Measurements from ENCODE around the gene POU3F4.

The POU3F4 gene

GRCh38 chrX:83508006-83508405 lies at the start of gene POU3F4:
Gene POU3F4 (plus strand): TSS chrX:83508290. CDS start chrX:83508325, 35 bp downstream.
- no peak within 1 kb of the TSS for H3K27ac ChIP-seq
- TF ChIP-seq, protein P1, sequence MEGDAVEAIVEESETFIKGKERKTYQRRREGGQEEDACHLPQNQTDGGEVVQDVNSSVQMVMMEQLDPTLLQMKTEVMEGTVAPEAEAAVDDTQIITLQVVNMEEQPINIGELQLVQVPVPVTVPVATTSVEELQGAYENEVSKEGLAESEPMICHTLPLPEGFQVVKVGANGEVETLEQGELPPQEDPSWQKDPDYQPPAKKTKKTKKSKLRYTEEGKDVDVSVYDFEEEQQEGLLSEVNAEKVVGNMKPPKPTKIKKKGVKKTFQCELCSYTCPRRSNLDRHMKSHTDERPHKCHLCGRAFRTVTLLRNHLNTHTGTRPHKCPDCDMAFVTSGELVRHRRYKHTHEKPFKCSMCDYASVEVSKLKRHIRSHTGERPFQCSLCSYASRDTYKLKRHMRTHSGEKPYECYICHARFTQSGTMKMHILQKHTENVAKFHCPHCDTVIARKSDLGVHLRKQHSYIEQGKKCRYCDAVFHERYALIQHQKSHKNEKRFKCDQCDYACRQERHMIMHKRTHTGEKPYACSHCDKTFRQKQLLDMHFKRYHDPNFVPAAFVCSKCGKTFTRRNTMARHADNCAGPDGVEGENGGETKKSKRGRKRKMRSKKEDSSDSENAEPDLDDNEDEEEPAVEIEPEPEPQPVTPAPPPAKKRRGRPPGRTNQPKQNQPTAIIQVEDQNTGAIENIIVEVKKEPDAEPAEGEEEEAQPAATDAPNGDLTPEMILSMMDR (IDR thresholded peaks at IDR 0.05), result no peak
- DNase-seq (ENCODE audit: low spot score), result no peak
- H3K4me3 ChIP-seq, result peak within 1 kb of the TSS; percentile 48

- no peak for DNase-seq (ENCODE audit: low spot score)
- no peak overlapping the region for H3K4me3 ChIP-seq
- TF ChIP-seq, protein P1 (IDR thresholded peaks at IDR 0.05), result no peak
- H3K27ac ChIP-seq, result no peak overlapping the region
Measured at GRCh38 chrX:83469551-83469950, 38.5 kb upstream of the POU3F4 start.

DNA sequence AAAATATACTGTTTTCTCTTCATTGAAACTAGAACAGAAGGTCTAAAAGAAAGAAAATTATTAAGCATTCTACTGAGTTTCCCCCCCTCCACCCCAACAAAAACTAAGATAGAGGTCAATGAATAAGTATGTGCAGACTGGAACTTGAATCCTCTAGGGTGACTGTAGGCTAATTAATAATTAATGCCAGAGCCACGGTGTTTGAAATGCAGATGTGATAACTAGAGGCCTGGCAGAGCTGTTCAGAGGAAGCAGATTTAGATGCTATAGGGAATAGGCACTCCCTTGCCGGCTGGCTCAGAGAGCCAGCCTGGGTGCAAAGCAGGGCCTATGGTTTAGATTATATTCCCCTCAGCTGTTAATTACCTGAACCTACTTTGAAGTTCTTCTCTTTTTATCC lies 12.2 kb upstream of the POU3F4 start:
- no peak overlapping the region for H3K4me3 ChIP-seq
- no peak overlapping the region for H3K27ac ChIP-seq
- TF ChIP-seq, protein P1 (IDR thresholded peaks at IDR 0.05), result no peak
- no peak for DNase-seq (ENCODE audit: low spot score)

GRCh38 chrX:83501003-83501402 lies 7.1 kb upstream of the POU3F4 start:
- Histone ChIP-seq H3K27ac (no peak overlapping the region), H3K4me3 (no peak overlapping the region)
- TF ChIP-seq, protein P1 (IDR thresholded peaks at IDR 0.05), result no peak
- DNase-seq (ENCODE audit: low spot score), result no peak

DNA sequence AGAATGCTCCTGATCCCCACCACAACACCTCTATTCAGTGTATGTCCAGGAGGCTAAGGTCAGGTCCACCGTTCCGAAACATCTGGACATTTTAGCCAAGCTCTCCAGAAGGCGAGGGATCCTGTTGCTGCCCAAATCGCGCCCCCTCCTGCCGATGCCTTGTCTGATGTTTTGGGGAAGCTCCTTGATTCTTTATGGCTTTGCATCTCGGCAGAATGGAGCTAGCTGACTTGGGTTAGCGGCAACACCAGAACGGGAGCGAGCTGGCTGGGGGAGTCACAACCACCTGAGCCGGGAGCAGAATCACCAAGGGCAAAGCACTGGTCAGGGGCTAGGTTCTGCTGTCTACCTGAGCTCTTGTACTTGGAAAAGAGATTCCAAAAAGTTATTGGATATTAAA lies 6.6 kb upstream of the POU3F4 start:
- TF ChIP-seq, protein P1 (IDR thresholded peaks at IDR 0.05), result no peak
- DNase-seq (ENCODE audit: low spot score), result no peak

DNA sequence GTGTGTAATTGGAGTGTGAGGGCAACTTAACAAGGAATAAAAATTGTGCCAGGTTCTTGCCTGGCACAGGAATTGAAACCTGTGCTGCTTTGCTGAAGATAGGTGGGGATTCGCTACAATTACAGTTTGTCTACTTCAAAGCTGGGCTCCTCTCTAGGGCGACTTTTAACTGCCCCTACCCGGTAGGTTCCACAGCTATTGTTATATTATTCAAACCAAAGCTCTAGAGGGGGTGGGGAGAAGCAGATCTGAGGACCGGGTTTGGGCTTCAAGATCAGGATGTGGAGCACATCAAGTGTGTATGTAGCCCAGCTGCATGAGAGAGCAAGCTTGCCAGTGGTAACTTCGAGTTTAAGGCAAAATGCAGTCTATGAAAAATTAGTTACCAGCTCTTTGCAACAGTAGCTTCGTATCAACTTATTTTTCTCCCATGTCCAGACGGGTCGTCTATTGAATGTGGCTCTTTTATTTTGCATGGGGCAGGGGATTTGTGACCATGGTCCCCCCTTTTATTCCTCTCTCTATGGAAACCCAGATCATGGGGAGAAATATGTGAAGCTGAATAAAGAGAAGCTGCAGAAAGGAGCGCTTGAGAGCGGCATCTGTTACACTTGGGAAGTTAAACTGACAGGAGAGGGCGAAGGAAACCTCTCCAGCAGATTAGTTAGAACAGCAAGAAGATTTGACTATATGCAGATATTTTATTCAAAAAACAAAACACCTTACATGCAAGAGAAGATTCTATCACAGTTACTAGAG lies 3.2 kb upstream of the POU3F4 start:
- TF ChIP-seq, protein P1 (IDR thresholded peaks at IDR 0.05), result no peak
- H3K27ac ChIP-seq, result no peak overlapping the region
- no peak overlapping the region for H3K4me3 ChIP-seq

More for the DNA sequence above, 6.6 kb upstream of the POU3F4 start:
- no peak overlapping the region for H3K27ac ChIP-seq
- no peak overlapping the region for H3K4me3 ChIP-seq

More for the DNA sequence above, 3.2 kb upstream of the POU3F4 start:
- DNase-seq (ENCODE audit: low spot score), result no peak

All from coronary artery (tissue), 2 donors.